Measurements from ENCODE around the gene MAGI2. TPM values are rescaled to one million over a fixed set of nuclear protein-coding genes. Genes with fewer than 3 reads are reported as not detected.

MAGI2 gene
- total and polyA plus RNA-seq, 2 donors (not counting 3 experiments of a cell fraction or from before 2014, with no cell fraction given) = 0.28 to 6.0 TPM

- CTCF ChIA-PET = no interaction called here
- no peak overlapping the region for H3K9ac ChIP-seq (replicated peaks; ENCODE audit: extremely low read depth, insufficient read depth, low read length)
- TF ChIP-seq POLR2AphosphoS5 (IDR thresholded peaks at IDR 0.05; ENCODE audit: insufficient read depth, low read depth, low read length) = no peak
- no peak for TF ChIP-seq FOS (IDR thresholded peaks at IDR 0.05; ENCODE audit: borderline replicate concordance, insufficient read depth, low read length)
- no peak for TF ChIP-seq JUN (IDR thresholded peaks at IDR 0.05; ENCODE audit: borderline replicate concordance, insufficient read depth, insufficient read length, low read depth)
- TF ChIP-seq, protein P1, sequence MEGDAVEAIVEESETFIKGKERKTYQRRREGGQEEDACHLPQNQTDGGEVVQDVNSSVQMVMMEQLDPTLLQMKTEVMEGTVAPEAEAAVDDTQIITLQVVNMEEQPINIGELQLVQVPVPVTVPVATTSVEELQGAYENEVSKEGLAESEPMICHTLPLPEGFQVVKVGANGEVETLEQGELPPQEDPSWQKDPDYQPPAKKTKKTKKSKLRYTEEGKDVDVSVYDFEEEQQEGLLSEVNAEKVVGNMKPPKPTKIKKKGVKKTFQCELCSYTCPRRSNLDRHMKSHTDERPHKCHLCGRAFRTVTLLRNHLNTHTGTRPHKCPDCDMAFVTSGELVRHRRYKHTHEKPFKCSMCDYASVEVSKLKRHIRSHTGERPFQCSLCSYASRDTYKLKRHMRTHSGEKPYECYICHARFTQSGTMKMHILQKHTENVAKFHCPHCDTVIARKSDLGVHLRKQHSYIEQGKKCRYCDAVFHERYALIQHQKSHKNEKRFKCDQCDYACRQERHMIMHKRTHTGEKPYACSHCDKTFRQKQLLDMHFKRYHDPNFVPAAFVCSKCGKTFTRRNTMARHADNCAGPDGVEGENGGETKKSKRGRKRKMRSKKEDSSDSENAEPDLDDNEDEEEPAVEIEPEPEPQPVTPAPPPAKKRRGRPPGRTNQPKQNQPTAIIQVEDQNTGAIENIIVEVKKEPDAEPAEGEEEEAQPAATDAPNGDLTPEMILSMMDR (IDR thresholded peaks at IDR 0.05; ENCODE audit: extremely low read depth in 1 of 2, insufficient read depth in 1 of 2, low read depth in 1 of 2, low read length in 2 of 2) = no peak
- TF ChIP-seq GATA2 (IDR thresholded peaks at IDR 0.05; ENCODE audit: insufficient read depth, insufficient read length, low read depth, low read length) = no peak
- TF ChIP-seq EZH2 (IDR thresholded peaks at IDR 0.05; ENCODE audit: borderline replicate concordance, low read depth, low read length, severe bottlenecking) = no peak
- TF ChIP-seq, protein P2, sequence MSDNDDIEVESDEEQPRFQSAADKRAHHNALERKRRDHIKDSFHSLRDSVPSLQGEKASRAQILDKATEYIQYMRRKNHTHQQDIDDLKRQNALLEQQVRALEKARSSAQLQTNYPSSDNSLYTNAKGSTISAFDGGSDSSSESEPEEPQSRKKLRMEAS (IDR thresholded peaks at IDR 0.05; ENCODE audit: insufficient read depth, insufficient read length) = no peak
- no peak overlapping the region for H3K4me3 ChIP-seq (replicated peaks in 1 of 3; ENCODE audit: insufficient read depth in 1 of 3, low read depth in 1 of 3, low read length in 3 of 3)
- no peaks in the 10 kb centered on the region for H3K79me2 ChIP-seq (ENCODE audit: control insufficient read depth, insufficient read depth, low read length)
- dilution Hi-C loops (cut with MboI; ENCODE audit: extremely low pct_ligation_motif_present, low sequenced_read_pairs) = no loop called here
- FAIRE-seq (no peak), DNase-seq (ENCODE audit: low read depth, low spot score) (no peak)
- no peak overlapping the region for H3K27ac ChIP-seq (ENCODE audit: insufficient read depth, low read depth, low read length)
- POLR2A ChIA-PET = no interaction called here
- H2AFZ ChIP-seq (ENCODE audit: low read depth, low read length) = no peak overlapping the region
- H3K4me1 ChIP-seq (ENCODE audit: control insufficient read depth, extremely low read depth, insufficient read depth, low read length) = no peaks in the 10 kb centered on the region
- intact Hi-C loops (cut with micrococcal nuclease) = no loop called here
- no peaks in the 10 kb centered on the region for H3K9me3 ChIP-seq (replicated peaks; ENCODE audit: control insufficient read depth, insufficient read depth, low read length)
- no peaks in the 10 kb centered on the region for H4K20me1 ChIP-seq (replicated peaks; ENCODE audit: control insufficient read depth, extremely low read depth, insufficient read depth, low read length)
- no peaks in the 10 kb centered on the region for H3K9me1 ChIP-seq (replicated peaks; ENCODE audit: control insufficient read depth, extremely low read depth, insufficient read depth, low read length)
- no peaks in the 10 kb centered on the region for H3K36me3 ChIP-seq (ENCODE audit: control insufficient read depth in 2 of 2, extremely low read depth in 1 of 2, insufficient read depth in 2 of 2, low read length in 2 of 2)
- no TSS peak for BruUV-seq (replicated peaks)
- H3K27me3 ChIP-seq (ENCODE audit: control insufficient read depth in 2 of 2, insufficient read depth in 2 of 2, low read length in 2 of 2) = no peaks in the 10 kb centered on the region
- no peak overlapping the region for H3K4me2 ChIP-seq (ENCODE audit: insufficient read depth, low read length)
Measured at GRCh38 chr7:78402096-78402495, 1051.4 kb downstream of the MAGI2 start.
